ENCODE results near the gene TREM2.
"Not testable (repeated sequence)": the region's sequence is repeated elsewhere in the genome, so short reads cannot be mapped to it uniquely, and the experiment has no call there.

The TREM2 gene

GRCh38 chr6:41190791-41191190 is 27.9 kb upstream of the TREM2 start:
- TF ChIP-seq CTCF (IDR thresholded peaks at IDR 0.05; ENCODE audit: low read depth, low read length), result no peak
- H3K4me3 ChIP-seq (ENCODE audit: low read depth, low read length), result no peak overlapping the region

- H3K4me3 ChIP-seq (ENCODE audit: low read depth, low read length), result no peak overlapping the region
- TF ChIP-seq CTCF (IDR thresholded peaks at IDR 0.05; ENCODE audit: low read depth, low read length), result no peak
Measured at GRCh38 chr6:41189967-41190366, 27.1 kb upstream of the TREM2 start.

DNA sequence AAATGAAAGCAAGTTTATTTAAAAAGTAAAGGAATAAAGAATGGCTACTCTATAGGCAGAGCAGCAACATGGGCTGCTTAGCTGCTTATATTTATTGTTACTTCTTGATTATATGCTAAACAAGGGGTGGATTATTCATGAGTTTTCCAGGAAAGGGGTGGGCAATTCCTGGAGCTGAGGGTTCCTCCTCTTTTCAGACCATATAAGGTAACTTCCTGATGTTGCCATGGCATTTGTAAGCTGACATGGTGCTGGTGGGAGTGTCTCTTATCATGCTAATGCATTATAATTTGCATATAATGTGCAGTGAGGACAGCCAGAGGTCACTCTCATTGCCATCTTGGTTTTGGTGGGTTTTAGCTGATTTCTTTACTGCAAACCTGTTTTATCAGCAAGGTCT is 26.1 kb upstream of the TREM2 start:
- H3K4me3 ChIP-seq (ENCODE audit: low read depth, low read length), result not testable (repeated sequence)

DNA sequence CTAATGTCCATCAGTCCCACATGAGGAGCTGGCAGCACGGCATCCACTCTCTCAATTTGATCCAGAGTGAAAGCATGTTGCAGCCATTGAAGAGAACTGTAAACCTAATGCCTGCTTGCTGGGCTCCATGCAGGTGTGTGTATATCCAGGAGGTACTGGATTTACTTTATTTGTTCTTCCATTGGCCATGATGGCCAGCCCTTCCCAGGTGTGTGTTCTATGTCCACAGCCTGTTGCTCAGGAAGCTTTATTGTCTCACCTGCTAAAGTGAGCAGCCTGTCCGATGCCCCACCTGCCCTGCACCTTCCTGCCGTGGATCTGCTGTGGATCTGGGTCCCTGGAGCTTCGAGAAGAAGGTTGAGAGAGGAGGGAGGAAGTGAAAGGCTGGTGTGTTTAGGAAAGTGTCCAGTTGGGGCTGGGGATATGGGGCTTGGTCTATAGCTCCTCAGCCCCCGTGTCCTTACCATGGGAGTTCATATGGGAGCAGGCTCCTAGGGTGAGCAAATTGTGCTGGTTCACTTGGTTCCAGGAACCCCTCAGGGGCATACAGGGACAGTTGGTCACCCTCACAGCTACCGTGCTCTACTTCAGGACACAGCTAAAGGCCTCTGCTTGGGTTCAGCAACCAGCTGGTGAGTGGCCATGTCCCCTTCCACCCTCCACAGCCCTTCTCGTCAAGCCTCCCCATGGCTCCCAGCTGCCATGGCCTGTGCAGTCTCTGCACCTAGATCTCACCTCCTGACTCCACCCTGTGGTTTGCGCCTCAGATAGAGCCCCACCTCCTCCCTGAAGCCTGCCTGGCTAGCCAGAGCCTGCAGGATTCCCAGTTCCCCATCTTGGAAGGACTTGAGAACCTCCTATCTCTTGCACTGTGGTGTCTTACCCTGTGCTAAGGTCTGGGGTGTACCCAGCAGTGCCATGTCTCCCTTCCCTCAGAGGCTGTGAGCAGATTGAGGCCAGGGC is 25.3 kb upstream of the TREM2 start:
- no peak for TF ChIP-seq CTCF (IDR thresholded peaks at IDR 0.05; ENCODE audit: low read depth, low read length)
- no peak overlapping the region for H3K4me3 ChIP-seq (ENCODE audit: low read depth, low read length)

DNA sequence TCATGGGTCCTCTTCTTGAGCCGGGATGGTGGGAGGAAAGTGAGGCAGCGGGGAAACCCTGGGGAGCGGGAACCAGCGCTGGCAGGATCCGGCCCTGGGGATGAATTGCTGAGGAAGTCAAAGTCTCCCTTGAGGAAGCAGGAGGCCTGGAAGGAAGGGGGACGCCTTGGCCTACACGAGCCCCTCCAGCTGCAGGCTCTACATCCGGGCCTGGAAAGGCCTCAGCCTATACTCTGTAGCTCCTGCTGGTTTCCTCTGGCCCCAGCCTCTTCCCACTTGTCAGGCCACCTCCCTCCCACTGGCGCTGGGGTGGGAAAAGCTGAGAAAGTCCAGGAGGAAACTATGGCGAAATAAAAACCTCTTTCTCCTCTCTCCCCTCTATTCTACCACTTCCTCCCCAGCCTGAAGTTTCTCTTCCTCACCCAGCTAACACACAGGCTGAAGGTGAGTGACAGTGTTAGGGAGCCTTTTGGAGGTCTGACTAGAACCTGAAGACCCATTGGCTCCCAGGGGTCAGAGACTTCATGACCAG is 23.2 kb upstream of the TREM2 start:
- no peak overlapping the region for H3K4me3 ChIP-seq (ENCODE audit: low read depth, low read length)

GRCh38 chr6:41184761-41185160 is 21.8 kb upstream of the TREM2 start:
- no peak overlapping the region for H3K4me3 ChIP-seq (ENCODE audit: low read depth, low read length)
- TF ChIP-seq CTCF (IDR thresholded peaks at IDR 0.05; ENCODE audit: low read depth, low read length), result no peak

More for the DNA sequence above, 23.2 kb upstream of the TREM2 start:
- TF ChIP-seq CTCF (IDR thresholded peaks at IDR 0.05; ENCODE audit: low read depth, low read length), result no peak

DNA sequence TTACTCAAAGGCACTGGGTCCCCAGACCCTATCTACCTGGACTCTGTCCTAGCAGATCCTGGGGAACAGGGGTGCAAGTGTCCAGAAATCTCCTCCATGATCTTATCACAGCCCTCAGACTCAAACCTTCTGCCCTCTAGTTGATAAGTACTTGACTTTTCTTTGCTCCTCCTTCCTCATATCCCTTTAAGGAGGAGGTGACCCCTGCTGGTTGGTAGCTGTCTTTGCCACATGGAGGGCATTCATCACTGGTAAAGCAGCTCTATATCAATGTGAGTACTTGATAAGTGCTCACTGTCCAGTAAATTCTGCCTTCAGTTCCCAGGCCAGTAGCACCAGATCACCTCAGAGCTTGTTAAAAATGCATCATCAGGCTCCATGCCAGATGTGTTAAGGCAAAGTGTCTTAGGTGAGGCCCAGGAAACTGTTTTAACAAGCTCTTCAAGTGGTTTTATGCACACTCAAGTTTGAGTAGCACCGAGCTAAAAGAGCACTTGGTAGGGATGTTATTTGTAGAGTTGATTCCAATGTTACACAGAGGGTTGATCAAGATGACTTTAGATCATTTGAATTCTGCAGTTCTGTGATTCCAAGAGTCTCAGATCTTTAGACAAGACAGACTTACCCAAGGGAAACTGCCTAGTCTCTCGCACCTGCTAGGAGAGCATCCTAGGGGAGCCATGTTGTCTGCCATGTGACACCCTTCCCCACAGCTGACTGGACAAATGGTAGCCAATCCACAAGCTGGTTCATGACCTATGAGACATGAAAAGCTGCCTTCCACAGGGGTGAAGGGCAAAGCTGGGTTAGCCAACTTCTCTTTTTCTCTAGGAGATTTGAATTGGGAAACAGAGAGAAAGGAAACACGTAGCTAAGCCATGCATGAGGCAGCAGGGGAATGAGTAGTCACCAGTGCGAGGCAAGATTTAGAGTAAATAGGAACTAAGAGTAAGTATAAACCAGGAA is 19.4 kb upstream of the TREM2 start:
- no peak overlapping the region for H3K4me3 ChIP-seq (ENCODE audit: low read depth, low read length)
- peak; percentile 60 for TF ChIP-seq CTCF (IDR thresholded peaks at IDR 0.05; ENCODE audit: low read depth, low read length)

Measured in WI38 (cell line).